ENCODE measurements around the gene BRINP2.

Gene BRINP2

DNA sequence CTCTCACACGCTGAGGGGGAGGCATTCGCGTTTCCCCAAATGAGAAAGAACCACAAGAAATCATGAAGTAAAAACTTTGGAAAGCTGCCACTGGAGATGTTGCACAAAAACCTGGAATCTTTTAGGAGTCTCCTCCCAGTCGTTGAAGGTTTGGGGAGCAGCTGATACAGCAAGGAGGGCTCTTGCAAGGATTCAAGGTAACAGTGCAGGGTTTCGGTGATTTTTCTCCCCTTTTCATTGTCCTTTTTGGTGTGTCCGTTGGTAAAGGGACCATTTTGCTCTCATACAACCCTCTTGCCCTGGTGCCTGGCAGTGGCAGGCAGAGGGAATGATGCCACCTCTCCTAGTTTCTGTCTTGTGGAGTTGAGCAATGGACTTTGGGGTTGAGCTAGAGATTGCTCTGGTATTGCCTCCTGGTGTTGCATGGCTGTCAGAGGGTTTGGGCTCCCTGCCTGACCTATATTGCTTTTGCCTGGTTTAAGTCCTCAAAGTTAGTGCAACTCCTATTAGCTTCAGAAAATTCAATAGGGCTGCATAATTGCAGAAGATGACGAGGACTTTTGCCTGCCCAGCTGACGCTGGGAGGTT lies 872 bp downstream of the BRINP2 start:
- no peak for DNase-seq (ENCODE audit: low spot score)

DNA sequence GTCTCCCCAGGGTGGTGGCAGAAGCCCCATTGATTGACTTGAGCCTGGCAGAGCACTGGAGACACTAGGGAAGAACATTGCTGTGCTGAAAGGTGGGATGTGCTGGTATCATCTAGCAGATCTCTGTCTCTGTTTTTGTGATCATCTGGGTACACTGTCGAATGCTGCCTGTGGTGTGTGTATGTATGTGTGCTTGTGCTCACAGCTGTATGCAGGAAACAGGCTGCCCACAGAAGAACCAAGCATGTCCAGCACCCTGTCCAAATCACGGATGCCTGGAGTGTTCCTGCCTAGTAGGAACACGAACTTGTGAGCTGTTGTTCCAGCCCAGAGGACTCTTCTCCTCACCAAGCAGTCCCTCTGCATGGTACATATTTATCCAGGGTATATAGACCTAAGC lies 1.5 kb downstream of the BRINP2 start:
- DNase-seq (ENCODE audit: low spot score) = no peak

DNA sequence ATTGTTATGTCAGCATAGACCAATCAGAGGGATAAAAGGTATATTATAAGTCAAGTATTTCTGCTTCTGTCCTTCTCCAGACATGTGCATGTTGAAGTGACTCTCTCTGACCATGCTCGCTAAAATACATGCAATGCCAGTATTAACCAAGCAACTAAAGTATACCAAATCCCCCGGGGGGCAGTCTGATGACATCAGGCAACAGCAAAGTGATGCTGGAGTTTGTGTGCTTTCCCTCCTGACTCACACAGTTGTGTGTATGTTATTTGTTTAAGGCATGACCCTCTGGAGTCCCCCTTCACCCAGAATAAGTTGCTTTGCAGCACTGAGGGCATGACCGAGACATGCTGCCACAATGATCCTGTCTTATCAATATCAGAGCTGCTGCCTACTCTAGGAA lies 2.1 kb downstream of the BRINP2 start:
- no peak for DNase-seq (ENCODE audit: low spot score)

DNA sequence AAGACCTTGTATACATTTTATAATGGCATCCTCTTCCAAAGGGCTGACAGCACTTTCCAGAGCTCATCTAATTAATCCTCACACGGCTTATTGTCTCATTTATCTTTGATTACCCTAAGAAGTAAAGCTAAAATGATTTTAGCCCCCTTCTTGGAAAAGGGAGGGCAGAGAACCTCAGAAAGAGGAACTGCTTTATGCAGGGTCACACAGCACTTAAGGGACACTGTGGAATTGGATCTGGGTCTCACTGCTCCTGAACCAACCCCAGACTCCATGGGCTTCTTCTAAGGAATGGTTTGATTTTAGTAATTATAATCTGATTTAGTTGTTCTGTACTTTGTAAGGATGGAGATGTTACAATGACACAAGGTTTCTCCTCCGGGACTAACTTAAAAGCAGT lies 3.2 kb downstream of the BRINP2 start:
- DNase-seq (ENCODE audit: low spot score) = no peak

DNA sequence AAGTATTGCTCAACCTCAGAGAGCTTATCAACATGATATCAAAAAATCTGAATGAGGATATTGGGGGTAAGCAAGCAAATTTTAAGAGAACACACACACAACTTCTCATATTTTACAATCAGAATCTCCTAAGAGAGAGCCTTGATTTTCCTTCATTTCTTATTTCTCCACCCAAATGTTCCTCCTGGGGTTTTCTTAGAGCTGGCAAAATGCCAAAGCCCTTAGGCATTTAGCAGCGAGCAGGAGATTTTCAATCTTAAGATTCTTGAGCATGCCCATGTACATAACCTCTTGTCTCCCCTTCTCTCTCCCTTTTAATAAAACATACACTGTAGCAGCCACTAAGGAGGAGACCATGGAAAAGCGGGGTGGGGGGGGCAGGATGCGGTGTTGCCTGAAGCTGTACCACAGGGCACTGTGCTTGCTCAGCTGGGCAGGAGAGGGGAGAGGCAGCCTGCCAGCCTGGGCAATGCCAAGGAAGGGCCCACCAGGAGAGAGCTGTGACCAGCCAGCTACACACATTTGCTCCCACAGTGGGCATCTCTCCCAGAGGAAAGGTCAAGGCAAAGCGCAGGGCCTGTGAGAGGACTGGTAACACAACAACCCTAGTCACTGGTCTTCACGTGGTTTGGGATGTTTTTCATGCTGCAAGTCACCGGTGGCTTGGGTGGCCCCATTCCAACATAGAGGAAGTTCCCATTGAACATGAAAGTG lies 4.3 kb downstream of the BRINP2 start:
- DNase-seq (ENCODE audit: low spot score) = no peak

DNA sequence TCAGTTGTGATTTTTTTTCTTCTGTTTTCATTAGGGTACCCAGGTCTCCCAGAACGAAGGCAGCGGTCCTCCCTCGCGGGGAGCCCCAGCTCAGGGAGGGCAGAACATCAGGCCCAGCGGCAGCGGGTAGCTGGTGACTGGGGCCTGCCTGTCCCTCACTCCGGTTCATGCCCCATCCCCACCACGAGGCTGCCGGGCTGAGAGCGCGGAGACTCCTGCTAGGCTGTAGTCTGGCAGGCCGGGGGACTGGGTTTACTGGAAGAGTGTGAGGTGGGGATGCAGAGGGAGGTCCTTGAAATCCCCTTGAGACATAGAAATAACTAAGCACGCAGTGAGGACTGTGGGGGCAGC lies 10.5 kb downstream of the BRINP2 start:
- no peak for DNase-seq (ENCODE audit: low spot score)

- no peak for DNase-seq (ENCODE audit: low spot score)
These were observed 11.0 kb downstream of the BRINP2 start for GRCh38 chr1:177181631-177182291.

DNA sequence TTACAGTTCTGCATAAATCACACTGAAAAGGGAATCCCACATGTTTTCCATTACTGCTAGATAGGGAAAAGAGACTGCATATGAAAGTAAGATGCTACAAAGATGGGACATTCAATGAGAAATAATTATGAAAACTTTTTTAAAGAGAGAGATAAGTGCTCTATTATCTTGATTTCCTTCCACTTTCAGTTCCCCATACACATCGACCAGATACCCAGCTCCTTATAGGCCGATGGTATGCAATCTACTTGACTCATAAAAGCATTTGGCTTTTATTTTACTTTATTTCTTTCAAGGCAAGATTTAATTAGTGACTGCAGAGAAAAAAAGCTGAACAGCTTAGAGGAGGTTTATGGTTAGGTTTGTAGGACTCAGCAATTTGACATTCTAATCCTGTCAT lies 13.1 kb downstream of the BRINP2 start:
- no peak for DNase-seq (ENCODE audit: low spot score)

DNA sequence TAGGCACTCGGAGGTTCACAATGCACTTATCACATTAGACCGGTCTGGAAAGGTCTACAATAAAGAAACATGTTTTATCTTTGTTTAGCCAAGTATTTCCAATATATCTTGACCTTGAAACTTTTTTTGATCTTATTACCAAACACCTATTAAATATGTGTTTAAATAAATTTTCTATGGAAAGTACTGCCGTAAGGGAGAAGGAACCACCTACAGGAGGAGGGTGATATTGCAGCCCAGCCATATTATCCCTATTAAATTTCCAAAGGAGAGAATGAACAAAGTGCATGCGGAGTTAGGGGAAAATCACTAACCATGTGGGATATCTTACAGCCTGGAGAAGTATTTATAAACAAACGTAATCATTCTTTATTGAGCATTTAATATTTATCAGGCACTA lies 14.5 kb downstream of the BRINP2 start:
- no peak for DNase-seq (ENCODE audit: low spot score)

DNA sequence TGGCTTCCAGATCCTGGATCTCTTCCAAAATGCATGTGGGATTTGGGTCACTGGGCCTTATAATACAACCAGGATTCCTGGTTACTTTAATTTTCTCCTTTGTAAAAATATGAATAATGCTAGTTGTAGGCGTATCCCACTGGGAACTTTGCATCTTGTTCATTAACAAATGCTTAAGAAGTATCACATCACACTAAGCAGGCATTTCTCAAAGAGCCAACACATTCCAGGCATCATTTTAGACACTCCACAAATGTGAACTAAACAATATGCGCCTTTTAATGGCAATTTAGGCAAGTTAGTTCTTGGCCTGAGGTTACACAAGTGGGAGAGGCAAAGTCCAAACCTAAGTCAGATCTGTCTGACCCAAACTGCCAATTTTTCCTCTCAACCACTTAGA lies 15.9 kb downstream of the BRINP2 start:
- DNase-seq (ENCODE audit: low spot score) = no peak

DNA sequence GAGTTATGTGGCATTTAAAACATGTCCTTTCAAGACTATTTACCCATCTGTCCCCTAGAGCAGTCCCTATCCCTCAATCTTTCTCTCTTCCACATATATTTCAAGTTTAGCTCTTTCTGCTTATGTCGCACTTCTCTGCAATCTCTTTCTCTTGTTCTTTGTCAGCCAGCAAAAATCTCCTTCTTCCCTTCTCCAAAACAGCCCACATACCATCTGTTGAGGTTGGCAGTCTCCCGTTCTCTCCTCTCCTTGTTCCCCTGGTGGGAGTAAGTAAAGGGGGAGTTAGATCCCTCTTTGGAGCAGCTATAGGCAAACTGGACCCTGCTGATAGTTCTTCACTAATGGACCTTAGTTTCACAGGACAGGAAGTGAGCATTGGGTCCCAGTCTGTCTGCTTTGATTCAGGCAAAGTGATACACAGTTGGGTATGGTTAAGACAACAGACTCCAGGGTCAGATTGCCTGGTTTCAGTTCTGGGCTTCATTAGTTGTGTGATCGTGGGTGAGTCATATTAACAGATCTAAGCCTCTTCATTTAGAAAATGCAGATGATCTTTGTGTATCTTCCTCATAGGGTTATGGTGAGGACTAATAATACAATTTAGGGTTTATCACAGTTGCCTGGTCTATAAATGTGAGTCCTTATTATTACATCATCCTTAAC lies 19.7 kb downstream of the BRINP2 start:
- DNase-seq (ENCODE audit: low spot score) = no peak

DNA sequence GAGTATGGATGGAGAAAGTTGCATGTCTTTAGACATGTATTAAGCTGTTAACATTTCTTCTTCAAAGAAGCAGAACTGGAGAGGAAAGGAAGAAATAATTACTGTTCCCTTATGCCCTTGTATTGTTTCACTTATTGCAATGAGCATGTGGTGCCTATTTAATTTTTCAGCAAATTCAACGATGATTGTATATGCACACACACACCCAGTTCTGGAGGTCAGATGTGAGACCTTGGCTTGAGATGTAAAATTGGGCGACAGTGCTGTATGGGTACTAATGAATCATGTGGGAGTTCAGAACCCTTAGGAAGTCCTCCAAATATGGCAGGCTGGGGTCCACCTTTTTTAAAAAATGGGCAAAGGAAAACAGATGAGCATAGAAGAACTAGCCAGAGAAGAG lies 27.5 kb downstream of the BRINP2 start:
- no peak for DNase-seq (ENCODE audit: low spot score)

DNA sequence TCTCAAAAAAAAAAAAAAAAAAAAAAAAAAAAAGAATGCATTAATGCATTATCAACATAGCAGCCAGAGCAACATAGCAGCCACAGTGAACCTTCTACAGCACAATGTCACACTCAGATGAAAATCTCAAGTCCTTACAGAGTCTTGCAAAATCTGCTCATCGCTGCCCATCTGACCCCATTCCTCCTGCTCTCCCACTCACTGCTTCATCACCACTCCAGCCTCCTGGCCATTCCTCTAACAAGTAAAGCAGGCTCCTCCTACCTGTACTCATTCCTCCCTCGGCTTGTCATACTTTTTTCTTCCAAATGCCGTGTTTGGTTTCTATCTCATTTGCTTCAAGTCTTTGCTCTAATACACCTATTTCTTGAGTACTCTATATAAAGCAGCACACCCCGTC lies 29.5 kb downstream of the BRINP2 start:
- DNase-seq (ENCODE audit: low spot score) = no peak

GRCh38 chr1:177206831-177207355 lies 36.1 kb downstream of the BRINP2 start:
- DNase-seq (ENCODE audit: low spot score) = no peak

- no peak for DNase-seq (ENCODE audit: low spot score)
These were observed 38.2 kb downstream of the BRINP2 start for GRCh38 chr1:177208920-177209319.

DNA sequence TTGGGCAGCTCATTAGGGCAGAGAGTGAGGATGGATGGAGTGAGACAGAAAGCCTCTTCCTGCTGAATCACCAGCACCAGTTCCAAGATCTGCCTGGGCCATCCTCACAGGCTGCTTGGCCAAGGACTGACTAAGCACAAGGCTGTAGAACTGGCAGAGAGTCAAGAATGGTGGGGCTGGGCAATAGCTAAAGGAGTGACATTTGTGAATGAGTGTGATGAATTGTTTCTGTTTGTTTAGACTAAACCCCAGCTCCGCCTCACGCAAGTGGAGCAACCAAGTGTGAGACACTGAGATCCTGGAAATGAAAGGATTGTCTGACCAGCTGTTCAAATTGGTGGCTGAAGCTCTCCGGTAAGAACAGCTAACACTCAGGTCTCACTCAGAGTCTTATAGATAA lies 38.6 kb downstream of the BRINP2 start:
- no peak for DNase-seq (ENCODE audit: low spot score)

DNA sequence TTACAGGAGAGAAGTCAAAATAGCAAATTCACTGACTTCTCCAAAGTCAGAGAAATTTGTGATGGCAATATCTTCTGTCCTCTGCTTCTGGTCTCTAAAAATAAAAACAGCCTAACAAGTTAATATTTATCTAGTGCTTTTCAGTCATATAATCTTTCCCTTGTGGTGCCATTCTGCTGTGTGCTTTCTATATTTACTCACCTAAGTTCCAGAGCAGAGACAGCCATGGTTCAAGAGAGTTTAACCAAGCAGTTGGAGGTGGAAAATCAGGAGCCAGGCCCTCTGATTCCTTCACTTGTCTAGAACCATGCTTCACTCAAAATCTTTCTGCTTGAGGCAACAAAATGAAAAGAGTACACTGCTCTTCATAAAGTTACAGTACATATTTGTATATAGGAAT lies 39.3 kb downstream of the BRINP2 start:
- DNase-seq (ENCODE audit: low spot score) = no peak

DNA sequence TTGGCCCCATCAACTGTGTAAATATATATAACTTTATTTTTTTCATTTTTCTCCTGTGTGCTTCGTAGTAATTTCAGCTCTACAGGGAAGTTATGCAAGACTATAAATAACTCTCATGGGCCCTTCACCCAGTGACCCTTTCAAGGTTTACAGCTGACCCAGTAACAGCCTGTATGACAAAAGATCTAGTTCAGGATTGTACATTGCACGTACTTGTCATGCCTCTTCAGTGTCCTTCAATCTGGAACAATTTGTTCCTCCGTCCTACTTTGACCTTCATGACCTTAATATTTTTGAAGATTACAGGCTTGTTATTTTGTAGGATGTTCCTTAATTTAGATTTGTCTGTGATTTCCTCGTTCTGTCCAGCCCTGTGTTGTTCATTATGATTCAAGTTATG lies 40.5 kb downstream of the BRINP2 start:
- no peak for DNase-seq (ENCODE audit: low spot score)

GRCh38 chr1:177216587-177217202 lies 45.9 kb downstream of the BRINP2 start:
- DNase-seq (ENCODE audit: low spot score) = no peak

DNA sequence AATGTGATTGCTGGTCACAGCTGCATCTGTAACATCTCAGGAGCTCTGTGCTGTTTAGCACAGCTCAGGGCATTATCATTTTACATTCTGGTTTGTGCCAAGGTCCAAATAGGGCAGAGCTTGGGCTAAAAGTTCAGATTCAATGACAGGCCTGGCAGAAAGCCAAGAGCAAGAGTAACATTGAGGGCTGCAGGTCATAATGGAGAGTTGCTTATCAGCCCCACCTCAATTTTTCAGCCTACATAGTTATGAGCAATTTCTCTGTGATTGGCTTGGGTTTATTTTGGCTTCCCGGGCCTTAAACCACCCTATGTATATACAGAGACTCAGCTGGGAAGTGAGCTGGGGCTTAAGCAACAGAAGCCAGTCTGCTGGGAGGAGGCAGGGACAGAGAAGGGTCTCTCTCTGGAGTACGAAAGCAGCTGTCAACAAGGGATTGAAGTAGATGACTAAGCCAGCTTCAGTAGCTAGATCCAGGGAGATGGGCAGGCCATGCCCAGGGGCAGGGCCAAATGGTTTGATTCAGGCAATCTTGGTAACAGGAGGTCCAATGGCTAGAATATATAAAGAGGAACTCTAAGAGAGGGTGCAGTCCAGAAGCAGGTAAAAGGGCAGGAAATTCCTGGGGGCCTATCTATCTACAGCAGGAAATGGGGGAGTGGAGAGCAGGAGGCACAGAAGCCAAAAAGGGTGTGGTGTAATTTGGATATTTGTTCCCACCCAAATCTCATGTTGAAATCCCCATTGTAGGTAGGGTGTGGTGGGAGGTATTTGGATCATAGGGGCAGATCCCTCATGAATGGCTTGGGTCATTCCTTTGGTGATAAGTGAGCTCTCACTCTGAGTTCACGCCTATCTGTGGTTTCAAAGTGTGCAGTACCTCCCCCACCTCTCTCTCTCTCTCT lies 49.0 kb downstream of the BRINP2 start:
- DNase-seq (ENCODE audit: low spot score) = no peak

- DNase-seq (ENCODE audit: low spot score) = no peak
These were observed 52.6 kb downstream of the BRINP2 start for GRCh38 chr1:177223359-177223758.

Measured in CD4-positive, alpha-beta T cell treated with Interleukin-2 at 100 ng/mL for 4 hours (primary cell).